ENCODE measurements around the gene LHFPL3.
A peak's percentile ranks its signal among the peaks of the same experiment; 100 is the strongest.

Gene LHFPL3

GRCh38 chr7:104940023-104940710 is 611.8 kb downstream of the LHFPL3 start:
- no peak for DNase-seq

DNA sequence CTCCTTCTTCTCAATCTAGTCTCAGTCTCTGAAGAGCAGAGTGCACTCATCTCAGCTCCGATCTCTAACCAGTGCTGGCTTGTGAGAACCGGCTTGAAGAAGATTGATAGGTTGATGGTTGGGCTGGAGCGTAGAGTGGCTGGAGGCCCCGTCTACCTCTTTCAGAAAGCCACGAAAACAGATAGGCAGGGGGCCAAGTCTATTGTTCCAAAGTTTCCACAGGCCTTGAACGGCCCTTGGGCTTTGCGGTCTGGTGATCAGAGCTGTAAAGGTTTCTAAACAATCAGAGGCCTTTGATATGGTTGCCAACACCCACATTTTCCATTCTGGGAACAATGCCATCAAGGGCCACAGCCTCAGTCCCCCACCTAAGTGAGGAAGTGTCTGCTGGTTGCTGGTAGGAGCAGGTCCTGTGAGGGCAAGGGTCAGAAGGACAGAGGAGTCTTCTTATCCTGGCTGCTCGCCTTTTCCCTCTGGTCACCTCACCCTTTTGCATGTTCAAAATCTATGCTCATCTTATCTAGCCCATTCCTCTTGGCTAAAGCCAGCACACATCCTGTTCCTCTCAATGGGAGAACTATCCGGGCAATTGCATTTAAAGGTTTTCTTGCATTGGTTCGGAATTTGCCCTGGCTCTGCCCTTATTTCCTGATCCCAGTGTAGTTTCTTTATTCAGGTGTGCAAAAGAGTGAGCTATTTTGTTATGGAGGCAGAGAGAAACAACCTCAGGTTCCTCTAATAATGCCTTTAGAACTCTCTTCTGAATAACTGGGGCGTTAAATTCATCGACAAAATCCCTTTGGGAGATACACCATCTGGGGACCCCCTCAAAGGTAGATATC is 615.3 kb downstream of the LHFPL3 start:
- peak; percentile 35 for DNase-seq

- no peak for DNase-seq
Observed at GRCh38 chr7:104945599-104945956, 617.2 kb downstream of the LHFPL3 start.

- no peak for DNase-seq
Observed at GRCh38 chr7:104946338-104946737, 617.9 kb downstream of the LHFPL3 start.

DNA sequence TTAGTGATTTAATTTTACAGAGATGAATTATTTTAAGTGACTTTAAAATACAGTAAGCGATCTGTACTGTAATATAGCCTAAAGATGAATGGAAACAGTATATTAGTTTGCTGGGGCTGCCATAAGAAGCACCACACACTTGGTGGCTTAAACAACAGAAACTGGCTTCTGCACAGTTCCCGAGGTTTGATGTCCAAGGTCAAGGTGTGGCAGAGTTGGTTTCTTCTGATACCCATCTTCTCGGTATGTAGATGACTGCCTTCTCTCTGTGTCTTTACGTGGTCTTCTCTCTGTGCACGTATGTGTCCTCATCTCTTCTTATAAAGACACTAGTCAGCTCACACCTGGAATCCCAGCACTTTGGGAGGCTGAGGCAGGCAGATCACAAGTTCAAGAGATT is 621.6 kb downstream of the LHFPL3 start:
- DNase-seq, result no peak

- DNase-seq, result no peak
Observed at GRCh38 chr7:104950754-104951153, 622.4 kb downstream of the LHFPL3 start.

- DNase-seq, result no peak
Observed at GRCh38 chr7:104951546-104951945, 623.1 kb downstream of the LHFPL3 start.

GRCh38 chr7:104955276-104955675 is 626.9 kb downstream of the LHFPL3 start:
- no peak for DNase-seq

All from NCI-H2171 treated with DMSO at 0.1 percent for 48 hours (cell line).